Osteoblast (primary cell): ENCODE results near the gene SPEG. TPM values are rescaled to one million over a fixed set of nuclear protein-coding genes. Genes with fewer than 3 reads are reported as not detected.

ENCODE experiments used
- DNase-seq: peaks from one replicate; pipeline ENCODE4 v3.0.0; 2011; ENCODE audit warnings: low spot score, mixed read lengths; ENCODE audit not compliant: insufficient read length; ENCODE audit errors: missing footprints
- H2AFZ ChIP-seq: 2 replicates; pipeline ENCODE4 v1.6.0; 2011; ENCODE audit warnings: mild to moderate bottlenecking, low read length
- H3K27ac ChIP-seq: 2 replicates; pipeline ENCODE4 v1.5.1; 2011; ENCODE audit warnings: mild to moderate bottlenecking, low read depth, low read length, moderate library complexity
- H3K27me3 ChIP-seq: 2 replicates; pipeline ENCODE4 v1.6.0; 2012; ENCODE audit warnings: mild to moderate bottlenecking, control low read depth, inconsistent platforms, low read length, moderate library complexity; ENCODE audit not compliant: insufficient read depth
- H3K36me3 ChIP-seq: 2 replicates; pipeline ENCODE4 v1.5.1; 2011; ENCODE audit warnings: mild to moderate bottlenecking, low read length, control low read depth, moderate library complexity; ENCODE audit not compliant: insufficient read depth
- H3K4me1 ChIP-seq: 2 replicates; pipeline ENCODE4 v1.5.1; 2011; ENCODE audit warnings: mild to moderate bottlenecking, low read length, control low read depth, moderate library complexity; ENCODE audit not compliant: insufficient read depth
- H3K4me2 ChIP-seq: 2 replicates; pipeline ENCODE4 v1.6.0; 2011; ENCODE audit warnings: mild to moderate bottlenecking, low read length; ENCODE audit not compliant: insufficient read depth
- H3K4me3 ChIP-seq: fragments of 200-600 bp; sonication (generic); 3 replicates; pipeline ENCODE4 v1.5.1; 2012; ENCODE audit warnings: mild to moderate bottlenecking, low read length, inconsistent platforms; ENCODE audit not compliant: insufficient read depth
- H3K79me2 ChIP-seq: 2 replicates; pipeline ENCODE4 v1.6.0; 2012; ENCODE audit warnings: mild to moderate bottlenecking, low read length, control low read depth, inconsistent platforms; ENCODE audit not compliant: insufficient read depth
- H3K9me3 ChIP-seq: 2 replicates; pipeline ENCODE4 v1.5.1; 2011; ENCODE audit warnings: low read depth, low read length, control low read depth
- H4K20me1 ChIP-seq: 2 replicates; pipeline ENCODE4 v1.6.0; 2012; ENCODE audit warnings: mild to moderate bottlenecking, low read length, control low read depth; ENCODE audit not compliant: insufficient read depth
- CTCF ChIP-seq: IDR thresholded peaks from 2 replicates; pipeline ENCODE4 v1.5.1; 2011; ENCODE audit warnings: mild to moderate bottlenecking, low read depth, low read length, moderate library complexity; ENCODE audit errors: extremely low read depth
- total RNA-seq: library from RNA; depleted of rRNA; stranded (reverse); fragments of >200 nt; gene quantifications from 2 replicates; pipeline ENCODE4 v1.2.3, GENCODE V29; 2012

The SPEG gene
- total RNA-seq, 1 donor = 26.4 TPM

GRCh38 chr2:219540784-219541504 lies 106.3 kb downstream of the SPEG start:
- no peaks in the 10 kb centered on the region for H3K27me3 ChIP-seq
- DNase-seq = no peak
- H3K4me1 ChIP-seq = peaks cover 14% of the 10 kb centered on the region
- TF ChIP-seq CTCF = no peak
- no peak overlapping the region for H3K27ac ChIP-seq
- peaks cover 41% of the 10 kb centered on the region for H4K20me1 ChIP-seq
- no peak overlapping the region for H3K4me2 ChIP-seq
- H2AFZ ChIP-seq = no peak overlapping the region
- H3K79me2 ChIP-seq = peaks cover 23% of the 10 kb centered on the region
- no peak overlapping the region for H3K4me3 ChIP-seq
- H3K36me3 ChIP-seq = peaks cover 25% of the 10 kb centered on the region
- H3K9me3 ChIP-seq = no peaks in the 10 kb centered on the region

GRCh38 chr2:219541611-219542180 lies 107.1 kb downstream of the SPEG start:
- no peak overlapping the region for H2AFZ ChIP-seq
- peak; percentile 96 for DNase-seq
- peak; percentile 73 for TF ChIP-seq CTCF
- peaks cover 41% of the 10 kb centered on the region for H4K20me1 ChIP-seq
- peaks cover 25% of the 10 kb centered on the region for H3K36me3 ChIP-seq
- peak overlapping the region; percentile 87 for H3K4me3 ChIP-seq
- no peak overlapping the region for H3K27ac ChIP-seq
- H3K9me3 ChIP-seq = no peaks in the 10 kb centered on the region
- H3K79me2 ChIP-seq = peaks cover 23% of the 10 kb centered on the region
- no peaks in the 10 kb centered on the region for H3K27me3 ChIP-seq
- H3K4me2 ChIP-seq = peak overlapping the region; percentile 98
- H3K4me1 ChIP-seq = peaks cover 14% of the 10 kb centered on the region

GRCh38 chr2:219542931-219543595 lies 108.4 kb downstream of the SPEG start:
- DNase-seq = peak; percentile 96
- no peak for TF ChIP-seq CTCF
- Histone ChIP-seq H3K79me2 (peaks cover 23% of the 10 kb centered on the region), H4K20me1 (peaks cover 41% of the 10 kb centered on the region), H3K27ac (peak overlapping the region; percentile 62), H3K4me2 (peak overlapping the region; percentile 98), H3K9me3 (no peaks in the 10 kb centered on the region), H2AFZ (peak overlapping the region; percentile 70), H3K4me1 (peaks cover 14% of the 10 kb centered on the region), H3K4me3 (peak overlapping the region; percentile 87), H3K27me3 (no peaks in the 10 kb centered on the region), H3K36me3 (peaks cover 25% of the 10 kb centered on the region)
